ENCODE data around the gene UST.
"Not testable (repeated sequence)": the region's sequence is repeated elsewhere in the genome, so short reads cannot be mapped to it uniquely, and the experiment has no call there.

UST gene

DNA sequence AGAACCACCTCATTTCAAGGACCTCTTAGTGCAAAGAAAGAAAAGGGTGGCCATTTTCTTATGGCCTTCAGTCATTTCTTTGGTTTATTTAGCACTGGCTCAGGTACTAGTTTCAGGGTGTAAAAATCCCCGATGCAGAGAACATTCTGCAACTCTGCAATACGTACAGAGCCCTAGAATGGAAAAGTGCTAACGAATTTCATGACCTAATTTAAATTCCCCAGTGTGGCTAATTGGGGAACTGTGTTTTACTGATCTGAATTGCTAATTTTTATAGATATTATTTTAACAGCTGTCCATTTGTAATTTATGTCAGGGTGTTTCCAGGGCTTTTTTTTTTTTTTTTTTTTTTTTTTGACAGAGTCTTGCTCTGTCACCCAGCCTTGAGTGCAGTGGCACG lies 160.7 kb downstream of the UST start:
- DNase-seq: no peak

- DNase-seq: no peak
Observed at GRCh38 chr6:148912252-148912651, 165.4 kb downstream of the UST start.

- no peak for DNase-seq
Observed at GRCh38 chr6:148915810-148916209, 169.0 kb downstream of the UST start.

DNA sequence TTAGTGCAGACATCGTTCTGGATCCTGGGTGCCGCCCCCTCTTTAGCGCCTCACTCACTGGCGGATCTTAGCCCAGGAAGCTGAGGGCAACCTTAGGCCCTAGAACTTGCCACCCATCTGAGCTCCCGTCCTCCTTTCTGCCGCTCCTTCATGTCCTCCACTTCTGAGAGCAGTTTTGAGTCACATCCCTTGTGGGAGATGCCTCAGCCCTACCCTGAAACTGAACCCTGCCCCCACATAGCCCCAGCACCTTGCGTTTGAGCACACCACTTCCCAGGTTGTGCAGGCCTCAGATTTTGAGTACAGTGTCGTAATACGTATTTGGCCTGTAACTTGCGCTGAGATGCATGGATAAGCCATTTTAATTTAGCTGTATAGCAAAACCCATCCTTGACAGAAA lies 169.7 kb downstream of the UST start:
- DNase-seq: not testable (repeated sequence)

DNA sequence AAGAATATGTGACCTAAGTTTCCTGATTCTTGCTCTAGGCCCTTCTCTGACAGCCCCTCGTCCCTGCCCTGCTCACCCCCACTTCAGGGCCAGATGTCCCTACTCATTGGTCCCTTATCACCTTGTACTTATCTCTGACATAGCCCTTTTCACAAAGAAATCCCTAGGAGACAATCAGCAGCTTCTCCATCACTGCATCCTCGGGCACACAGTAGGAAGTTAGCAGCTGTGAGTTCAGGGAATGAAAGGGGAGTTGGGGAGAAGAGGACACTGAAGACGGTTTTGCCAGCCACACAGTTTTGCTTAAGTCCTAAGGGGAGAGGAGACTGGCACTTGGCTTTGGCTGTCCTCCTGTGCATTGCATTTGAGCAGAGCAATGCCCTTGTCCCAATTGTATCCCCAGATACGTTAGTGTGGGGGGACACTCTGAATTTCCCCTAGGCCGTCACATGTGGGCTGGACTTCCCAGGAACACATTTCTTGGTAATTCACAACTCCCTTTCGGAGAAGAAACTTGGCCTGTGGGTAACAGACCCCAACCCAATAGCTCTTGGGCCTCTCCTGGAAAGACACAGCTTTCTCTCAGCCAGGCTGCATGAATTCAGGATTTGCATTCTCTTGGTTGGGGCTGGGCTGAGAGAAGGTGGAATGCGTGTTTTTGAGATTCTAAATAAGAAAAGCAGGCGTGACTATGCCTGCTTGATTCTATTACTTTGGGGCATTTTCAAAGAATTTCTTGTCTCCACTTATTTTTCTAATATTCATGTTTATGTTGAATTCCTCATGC lies 177.6 kb downstream of the UST start:
- no peak for DNase-seq

- DNase-seq: no peak
Observed at GRCh38 chr6:148925701-148926100, 178.9 kb downstream of the UST start.

DNA sequence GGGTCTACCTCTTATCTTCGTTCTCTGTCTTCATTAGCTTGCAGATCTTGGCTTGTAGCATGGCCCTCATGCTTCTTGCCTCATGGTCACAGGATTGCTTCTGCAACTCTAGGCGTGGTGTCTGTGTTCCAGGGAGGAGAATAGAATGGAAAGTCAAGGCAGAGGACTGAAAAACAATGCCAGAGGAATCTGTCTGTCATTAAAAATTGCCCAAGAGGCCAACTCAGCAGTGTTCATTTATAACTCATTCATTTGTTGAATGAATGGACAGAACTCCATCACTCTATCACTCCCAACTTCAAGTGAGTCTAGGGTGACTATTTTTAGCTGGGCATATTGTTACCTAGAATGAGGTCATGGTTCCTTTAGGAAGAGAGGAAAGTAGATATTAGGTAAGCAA lies 179.6 kb downstream of the UST start:
- DNase-seq: no peak

- no peak for DNase-seq
Observed at GRCh38 chr6:148927586-148927985, 180.8 kb downstream of the UST start.

- no peak for DNase-seq
Observed at GRCh38 chr6:148928811-148929210, 182.0 kb downstream of the UST start.

DNA sequence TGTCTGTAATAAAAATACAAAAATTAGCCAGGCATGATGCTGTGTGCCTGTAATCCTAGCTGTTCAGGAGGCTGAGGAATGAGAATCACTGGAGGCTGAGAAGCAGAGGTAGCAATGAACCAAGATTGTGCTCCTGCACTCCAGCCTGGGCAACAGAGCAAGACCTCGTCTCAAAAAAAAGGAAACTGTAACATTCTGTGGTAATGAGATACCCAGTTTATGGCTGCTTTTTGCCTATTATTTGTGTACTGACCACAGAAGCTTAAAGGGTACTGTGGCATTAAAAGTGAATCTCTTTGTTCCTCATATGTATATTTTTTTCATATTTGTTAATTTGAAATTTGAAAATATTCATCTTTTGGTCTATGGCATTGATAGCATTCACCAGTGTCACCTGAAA lies 185.4 kb downstream of the UST start:
- DNase-seq: no peak

- DNase-seq: no peak
Observed at GRCh38 chr6:148932731-148933130, 185.9 kb downstream of the UST start.

DNA sequence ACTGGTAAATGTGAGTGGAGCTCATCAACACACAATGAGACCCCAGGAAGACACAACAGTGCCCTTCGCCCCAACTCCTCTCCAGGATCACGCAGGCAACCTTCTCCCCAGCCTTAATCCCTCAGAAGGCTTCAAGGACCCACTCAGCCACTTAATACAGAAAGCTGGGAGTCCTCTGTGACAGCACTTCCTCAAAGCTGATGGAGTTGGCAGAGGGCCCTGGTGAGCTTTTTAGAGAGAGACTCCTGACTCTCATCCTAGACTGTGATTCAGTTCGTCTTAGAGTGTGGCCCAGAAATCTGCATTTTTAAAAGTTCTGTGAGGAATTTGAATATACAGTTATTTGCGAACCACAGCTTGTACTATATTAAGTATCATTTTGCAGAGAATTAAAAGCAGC lies 187.7 kb downstream of the UST start:
- DNase-seq: no peak

- no peak for DNase-seq
Observed at GRCh38 chr6:148934961-148935360, 188.1 kb downstream of the UST start.

GRCh38 chr6:148935705-148936435 lies 189.0 kb downstream of the UST start:
- DNase-seq: no peak

DNA sequence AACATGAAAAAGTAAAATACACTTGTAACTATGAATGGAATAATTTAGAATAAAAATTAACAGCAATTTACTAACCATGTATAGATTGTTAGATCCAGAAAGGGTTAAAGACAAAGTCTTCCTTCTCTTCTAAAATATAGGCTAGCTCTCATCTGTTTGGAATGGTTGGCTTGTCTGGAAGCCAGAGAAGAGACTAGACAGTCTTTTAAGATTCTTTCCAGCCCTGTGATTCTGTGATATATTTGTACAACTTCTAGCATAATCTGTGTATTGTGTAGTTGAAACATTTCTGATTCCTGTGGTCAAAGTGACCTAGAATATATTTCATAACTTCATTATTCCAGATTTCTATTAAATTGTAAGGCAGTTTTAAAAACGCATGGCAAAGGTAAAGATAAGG lies 196.6 kb downstream of the UST start:
- DNase-seq: no peak

- DNase-seq: no peak
Observed at GRCh38 chr6:148944608-148945007, 197.8 kb downstream of the UST start.

GRCh38 chr6:148945301-148946021 lies 198.6 kb downstream of the UST start:
- no peak for DNase-seq

- peak; percentile 76 to 79 for DNase-seq
Observed at GRCh38 chr6:148947621-148948444, 201.0 kb downstream of the UST start.

- no peak for DNase-seq
Observed at GRCh38 chr6:148951662-148952061, 204.8 kb downstream of the UST start.

- DNase-seq: no peak
Observed at GRCh38 chr6:148952147-148953035, 205.6 kb downstream of the UST start.

- no peak for DNase-seq
Observed at GRCh38 chr6:148954461-148954860, 207.6 kb downstream of the UST start.

- DNase-seq: no peak
Observed at GRCh38 chr6:148954934-148955333, 208.1 kb downstream of the UST start.

All from CD4-positive, alpha-beta T cell treated with Interleukin-4 for 1 hour (primary cell).